Measurements from ENCODE around the gene ANKRD16.

- no peak for TF ChIP-seq CTCF (IDR thresholded peaks at IDR 0.05)
- no peak for TF ChIP-seq POLR2A (IDR thresholded peaks at IDR 0.05)
- no peak for TF ChIP-seq EP300 (IDR thresholded peaks at IDR 0.05)
Measured at GRCh38 chr10:5930272-5930671, 40.6 kb upstream of the ANKRD16 start.
